Ovary (tissue), 9 donors: ENCODE data around the gene NEDD4L. TPM values are rescaled to one million over a fixed set of nuclear protein-coding genes. Genes with fewer than 3 reads are reported as not detected.

ENCODE experiments used
- DNase-seq, 5 donors: peaks; one replicate each; pipeline ENCODE4 v3.0.0-alpha.2; 2019 to 2020
- H3K27ac ChIP-seq, 2 donors: fragments of 200-600 bp; one replicate each; pipeline versions ENCODE4 v1.5.1 to v1.8.0; 2019 to 2022
- H3K27me3 ChIP-seq: fragments of 200-600 bp; one replicate; pipeline ENCODE4 v1.8.0; 2022
- H3K36me3 ChIP-seq: fragments of 200-600 bp; sonication (generic); one replicate; pipeline ENCODE4 v1.5.1; 2019
- H3K4me1 ChIP-seq: one replicate; pipeline ENCODE4 v1.8.1; 2013; ENCODE audit warnings: mild to moderate bottlenecking, moderate library complexity; ENCODE audit not compliant: insufficient read depth
- H3K4me3 ChIP-seq: fragments of 200-600 bp; sonication (generic); one replicate; pipeline ENCODE4 v1.5.1; 2017
- H3K9me3 ChIP-seq, 2 donors: fragments of 200-600 bp in 1 of 2; sonication (generic) in 1 of 2; one replicate each; pipeline versions ENCODE4 v1.5.1 to v1.8.1; 2013 to 2019; ENCODE audit warnings: mild to moderate bottlenecking in 1 of 2, moderate library complexity in 1 of 2
- CTCF ChIP-seq, 3 donors: fragments of 450-650 bp in 2 of 3; fragments of 200-600 bp in 1 of 3; IDR thresholded peaks; one replicate each; pipeline versions ENCODE4 v1.5.1 to v1.8.0; 2016 to 2022; ENCODE audit warnings: antibody characterized with exemption in 3 of 3, mild to moderate bottlenecking in 1 of 3
- EP300 ChIP-seq: sonication (generic); formaldehyde crosslinking; IDR thresholded peaks from one replicate; pipeline ENCODE4 v1.6.1; 2017; ENCODE audit warnings: antibody characterized with exemption
- POLR2A ChIP-seq: fragments of 450-650 bp; IDR thresholded peaks from one replicate; pipeline ENCODE4 v1.6.1; 2017; ENCODE audit warnings: antibody characterized with exemption, mild to moderate bottlenecking, moderate library complexity
- WGBS, 3 donors: extraction: QIAGEN DNeasy Blood & Tissue Kit in 1 of 3; methylation state at CpG; one replicate each; pipeline versions ENCODE4 v1.1.5 to v1.1.7; 2013 to 2017; 5-methylcytosine and 5-hydroxymethylcytosine counted together
- intact Hi-C, 4 donors: fragments of 100-400 bp; cut with DNase I; formaldehyde crosslinking; loops; one replicate each; pipeline versions ENCODE4 v1.11.0 to v1.15.1; 2022 to 2023
- polyA plus RNA-seq, 2 donors: library from polyadenylated mRNA; stranded (reverse); fragments of 200-250 nt in 1 of 2; fragments of 350-450 nt in 1 of 2; fragmentation: Illumina TruSeq in 1 of 2; extraction: RNeasy Lipid Tissue Mini Kit (QIAGEN cat#74804) in 1 of 2; gene quantifications; one replicate each; pipeline ENCODE4 v1.2.3, GENCODE V29; 2013 to 2014
- total RNA-seq, 7 donors: library from RNA; depleted of rRNA in 2 of 7; stranded (reverse); fragments of >200 nt in 2 of 7; fragmentation: NEBNext Ultra II Directional in 3 of 7; extraction: Animal tissue kit (Norgen Biotek cat#: 25700) in 3 of 7; gene quantifications; one replicate each; pipeline versions ENCODE4 v1.1.0 to v1.2.4, GENCODE V29; 2016 to 2023
- donor health status: DM: no; HTN: no; CAD: no; lungs with moderate emphysema.
- donor health status: DM: no; HTN: no; CAD: no.
- donor health status: Bipolar disorder and iron deficiency.
- donor health status: DM: yes; HTN: yes; CAD: no.
- donor health status: DM: no; HTN: no; CAD: no.
- donor health status: DM: yes; HTN: yes; CAD: no.

The NEDD4L gene
- total and polyA plus RNA-seq, 9 donors, result 11.0 to 75.2 (median 18.2) TPM

DNA sequence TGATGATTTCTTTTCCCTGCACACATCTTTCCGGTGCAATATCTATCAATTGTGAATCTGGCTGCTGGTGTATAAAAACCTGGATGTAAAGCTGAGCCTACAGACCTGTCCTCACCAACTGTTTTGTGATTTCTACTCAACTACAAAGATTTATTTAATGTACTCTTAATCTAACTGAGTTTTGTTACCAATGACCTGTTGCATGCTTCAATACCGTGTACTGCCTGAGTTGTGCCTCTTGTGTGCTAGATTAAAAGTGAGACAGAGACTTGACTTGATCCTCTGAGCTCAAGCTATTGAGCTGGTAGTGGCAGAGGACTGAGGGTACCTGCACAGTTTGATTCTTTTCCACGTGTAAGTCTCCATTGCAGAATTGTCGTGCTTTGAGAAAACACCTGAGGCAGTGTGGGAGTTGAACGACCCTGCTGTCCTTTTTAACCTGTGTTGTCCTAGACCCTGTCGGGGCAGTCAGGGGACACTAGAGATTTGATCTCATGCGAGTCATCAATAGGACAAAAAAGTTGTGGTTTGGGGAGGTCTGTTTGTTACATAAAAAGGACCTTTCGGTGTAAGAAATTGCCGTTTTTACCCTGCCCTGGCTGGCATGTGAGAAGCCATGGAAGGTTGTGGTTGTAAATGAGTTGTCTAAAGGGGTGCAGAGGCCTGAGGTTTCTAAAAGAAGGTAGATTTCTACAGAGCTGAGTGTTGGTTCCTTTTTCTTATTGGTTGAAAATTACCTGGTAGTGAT is 353.5 kb downstream of the NEDD4L start:
- TF ChIP-seq EP300 (no peak), POLR2A (no peak), CTCF (IDR thresholded peaks at IDR 0.05) (no peak)
- Histone ChIP-seq H3K27ac (no peak overlapping the region), H3K9me3 (no peaks in the 10 kb centered on the region), H3K4me3 (no peak overlapping the region), H3K27me3 (no peaks in the 10 kb centered on the region), H3K36me3 (no peaks in the 10 kb centered on the region), H3K4me1 (peaks cover 3% of the 10 kb centered on the region)
- DNase-seq, result no peak
- 86 to 91% (median 88%) methylated on average over 9 of the region's 9 CpGs for whole genome bisulfite sequencing, 3 donors
- intact Hi-C loops, result no loop called here

DNA sequence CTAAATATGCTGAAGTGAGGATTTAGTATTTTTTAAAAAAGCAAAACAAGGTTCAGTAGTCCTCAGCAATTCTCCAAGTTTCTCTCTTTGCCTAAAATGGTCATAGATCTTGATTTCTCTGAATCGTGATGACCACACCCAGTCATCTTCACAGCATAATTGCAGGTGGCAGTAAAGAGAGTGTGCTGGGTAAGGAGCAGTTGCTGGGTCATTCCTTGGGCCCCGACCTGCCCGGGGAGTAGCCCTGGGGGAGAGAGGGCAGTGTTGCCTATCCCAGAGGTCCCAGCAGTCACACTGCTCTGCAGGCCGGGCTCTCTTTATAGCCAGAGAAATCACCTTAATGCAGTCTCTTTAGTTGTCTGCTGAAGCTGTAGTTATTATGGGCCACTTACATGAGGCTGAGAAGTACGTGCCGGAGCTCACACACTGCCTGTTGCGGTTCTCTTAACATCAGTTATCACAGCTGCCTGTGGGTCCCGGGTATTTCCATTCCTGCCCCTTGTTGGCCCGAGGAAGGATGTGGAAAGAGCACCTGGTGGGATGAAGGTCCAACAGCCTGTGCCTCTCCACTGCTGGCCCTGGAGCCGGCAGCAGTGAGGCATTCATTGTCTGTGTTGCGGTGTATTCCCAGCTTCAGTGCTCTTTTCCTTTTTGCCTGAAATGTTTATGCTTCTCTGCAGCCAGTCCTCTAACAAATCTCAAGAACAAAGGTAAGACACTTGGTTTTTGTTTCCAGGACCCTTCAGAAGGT is 354.8 kb downstream of the NEDD4L start:
- H3K4me3 ChIP-seq, result no peak overlapping the region

GRCh38 chr18:58400331-58400870 is 356.4 kb downstream of the NEDD4L start:
- Histone ChIP-seq H3K36me3 (no peaks in the 10 kb centered on the region), H3K9me3 (no peaks in the 10 kb centered on the region), H3K27me3 (no peaks in the 10 kb centered on the region), H3K4me3 (no peak overlapping the region), H3K27ac (no peak overlapping the region), H3K4me1 (peaks cover 3% of the 10 kb centered on the region)
- TF ChIP-seq EP300, result no peak
- no peak for TF ChIP-seq CTCF (IDR thresholded peaks at IDR 0.05)
- TF ChIP-seq POLR2A, result no peak
- DNase-seq, result no peak
- WGBS, 3 donors, result 20 to 33% (median 26%) methylated on average over 14 of the region's 14 CpGs
- intact Hi-C loops, result loop anchor here in 1 of 4 donors (10.0 kb wide), 1 partner anchor 64 kb away; no protein-coding TSS in a partner anchor

More for the DNA sequence above, 354.8 kb downstream of the NEDD4L start:
- no peak overlapping the region for H3K27ac ChIP-seq
- no peaks in the 10 kb centered on the region for H3K36me3 ChIP-seq
- no peak for TF ChIP-seq POLR2A
- no peak for TF ChIP-seq EP300
- no peak for TF ChIP-seq CTCF (IDR thresholded peaks at IDR 0.05)
- peaks cover 3% of the 10 kb centered on the region for H3K4me1 ChIP-seq
- WGBS, 3 donors, result 83 to 91% (median 90%) methylated on average over 11 of the region's 11 CpGs
- H3K27me3 ChIP-seq, result no peaks in the 10 kb centered on the region
- H3K9me3 ChIP-seq, result no peaks in the 10 kb centered on the region
- intact Hi-C loops, result no loop called here
- DNase-seq, result no peak

DNA sequence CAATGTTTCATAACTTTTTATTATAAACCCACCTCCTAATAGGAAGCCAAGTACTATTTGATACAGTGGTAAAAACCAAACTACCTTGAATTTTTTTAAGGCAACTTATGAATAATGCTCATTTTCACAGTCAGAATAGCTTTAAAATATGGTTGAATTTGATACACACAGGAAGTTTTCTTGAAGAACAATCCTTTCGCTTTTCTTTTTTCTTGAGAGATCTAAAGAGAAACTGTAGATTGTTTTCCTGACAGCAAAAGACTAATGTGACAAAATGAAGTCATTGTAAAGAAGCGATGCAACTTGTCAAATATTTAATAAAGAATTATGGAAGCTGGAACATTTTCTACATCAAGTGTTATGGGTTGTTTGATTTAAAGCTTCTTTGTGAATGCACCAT is 357.2 kb downstream of the NEDD4L start:
- no peak for DNase-seq
- Histone ChIP-seq H3K4me3 (no peak overlapping the region), H3K27ac (no peak overlapping the region), H3K36me3 (no peaks in the 10 kb centered on the region), H3K4me1 (peaks cover 3% of the 10 kb centered on the region), H3K27me3 (no peaks in the 10 kb centered on the region), H3K9me3 (no peaks in the 10 kb centered on the region)
- intact Hi-C loops, result loop anchor here in 1 of 4 donors (10.0 kb wide), 1 partner anchor 64 kb away; no protein-coding TSS in a partner anchor
- TF ChIP-seq EP300, result no peak
- no peak for TF ChIP-seq CTCF (IDR thresholded peaks at IDR 0.05)
- TF ChIP-seq POLR2A, result no peak
- WGBS, 3 donors, result 88 to 94% (median 94%) methylated on average over 2 of the region's 2 CpGs
